HL-60 (cell line): Measurements from ENCODE around the gene HPCAL1.

Experiments
- DNase-seq, 2 experiments: peaks; one replicate each; pipeline ENCODE4 v3.0.0-alpha.2; 2010 to 2020; ENCODE audit warnings: low read depth in 1 of 2, low spot score in 1 of 2
- H3K27ac ChIP-seq: fragments of 250-450 bp; sonication (Bioruptor Pico); replicated peaks from 2 replicates; pipeline ENCODE4 v1.5.1; 2020; ENCODE audit warnings: mild to moderate bottlenecking, moderate library complexity
- H3K27me3 ChIP-seq: fragments of 250-450 bp; sonication (Bioruptor Pico); 2 replicates; pipeline ENCODE4 v1.5.1; 2021; ENCODE audit warnings: mild to moderate bottlenecking, moderate library complexity; ENCODE audit not compliant: insufficient read depth, poor library complexity, severe bottlenecking
- H3K4me3 ChIP-seq: replicated peaks from 2 replicates; pipeline ENCODE4 v1.5.1; 2011; ENCODE audit warnings: mild to moderate bottlenecking, control low read depth, low read length; ENCODE audit not compliant: insufficient read depth
- CTCF ChIP-seq: IDR thresholded peaks from one replicate; pipeline ENCODE4 v1.5.1; 2011; ENCODE audit warnings: low read length, control low read depth, inconsistent platforms; ENCODE audit not compliant: insufficient read depth
- GABPA ChIP-seq: IDR thresholded peaks from 2 replicates; pipeline ENCODE4 v1.6.1; 2012; ENCODE audit warnings: low read depth
- POLR2AphosphoS5 ChIP-seq: IDR thresholded peaks from 2 replicates; pipeline ENCODE4 v1.6.1; 2012; ENCODE audit warnings: low read depth
- REST ChIP-seq: IDR thresholded peaks from 2 replicates; pipeline ENCODE4 v1.6.1; 2012; ENCODE audit warnings: low read depth; ENCODE audit not compliant: insufficient replicate concordance
- SPI1 ChIP-seq: IDR thresholded peaks from 2 replicates; pipeline ENCODE4 v1.6.1; 2012; ENCODE audit warnings: low read depth, mild to moderate bottlenecking, borderline replicate concordance

The HPCAL1 gene

DNA sequence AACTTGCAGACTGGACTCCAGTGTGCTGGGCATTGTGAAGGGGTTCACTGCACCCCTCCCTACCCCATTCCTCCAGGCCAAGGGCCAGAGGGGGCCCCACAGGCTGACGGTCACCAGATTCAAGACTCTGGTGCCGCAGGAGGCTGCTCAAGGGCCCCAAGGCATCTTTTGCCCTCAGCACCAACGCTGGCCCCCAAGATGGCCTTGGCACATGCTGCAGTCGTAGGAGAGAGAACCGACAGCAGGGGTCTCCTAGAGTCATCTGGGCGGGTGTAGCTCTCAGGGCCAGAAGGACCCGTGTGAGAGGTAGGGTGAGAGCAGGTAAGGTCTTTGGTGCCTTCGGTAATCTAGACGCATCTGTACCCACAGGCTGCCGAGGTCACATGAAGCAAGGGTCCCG lies 164.1 kb downstream of the HPCAL1 start:
- H3K27ac ChIP-seq, result no peak overlapping the region
- no peak for DNase-seq
- TF ChIP-seq CTCF (no peak), REST (no peak), GABPA (no peak), SPI1 (no peak)
- no peak overlapping the region for H3K4me3 ChIP-seq
- no peaks in the 10 kb centered on the region for H3K27me3 ChIP-seq

DNA sequence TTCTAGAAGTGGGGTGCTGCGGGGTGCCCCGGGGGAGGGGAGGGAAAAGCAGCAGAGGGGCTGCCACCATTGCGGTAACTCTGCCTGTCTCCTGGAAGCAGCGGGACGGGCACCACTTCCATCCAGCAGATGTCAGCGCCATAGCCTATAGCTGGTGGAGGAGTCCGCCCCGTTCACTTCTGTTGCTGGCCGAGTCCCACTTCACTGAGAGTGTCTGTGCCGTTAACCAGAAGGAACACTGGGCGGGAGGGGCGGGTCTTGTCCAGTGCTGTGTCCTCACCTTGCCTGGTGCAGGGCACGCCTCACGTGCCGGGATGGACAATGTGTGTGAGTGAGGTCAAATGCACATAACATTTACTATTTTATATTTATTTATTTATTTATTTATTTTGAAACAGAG lies 164.7 kb downstream of the HPCAL1 start:
- no peaks in the 10 kb centered on the region for H3K27me3 ChIP-seq
- TF ChIP-seq SPI1, result no peak
- TF ChIP-seq CTCF, result no peak
- no peak for TF ChIP-seq GABPA
- no peak for TF ChIP-seq POLR2AphosphoS5
- no peak for TF ChIP-seq REST
- H3K27ac ChIP-seq, result no peak overlapping the region
- no peak overlapping the region for H3K4me3 ChIP-seq
- DNase-seq, result no peak

- TF ChIP-seq SPI1 (no peak), GABPA (no peak), CTCF (no peak), REST (no peak), POLR2AphosphoS5 (no peak)
- DNase-seq, result no peak
- no peak overlapping the region for H3K27ac ChIP-seq
- no peaks in the 10 kb centered on the region for H3K27me3 ChIP-seq
- no peak overlapping the region for H3K4me3 ChIP-seq
Measured at GRCh38 chr2:10469301-10469700, 166.6 kb downstream of the HPCAL1 start.
